ENCODE measurements around the gene TRAPPC6A.
A peak's percentile ranks its signal among the peaks of the same experiment; 100 is the strongest.
"Not testable (repeated sequence)": the region's sequence is repeated elsewhere in the genome, so short reads cannot be mapped to it uniquely, and the experiment has no call there.

The TRAPPC6A gene

GRCh38 chr19:45130888-45131615 is 47.0 kb downstream of the TRAPPC6A start:
- no peak for DNase-seq (ENCODE audit: low read depth in 2 of 2)

GRCh38 chr19:45130236-45130635 is 47.8 kb downstream of the TRAPPC6A start:
- DNase-seq (ENCODE audit: low read depth in 2 of 2), result no peak

GRCh38 chr19:45128806-45129205 is 49.2 kb downstream of the TRAPPC6A start:
- DNase-seq (ENCODE audit: low read depth in 2 of 2), result no peak

GRCh38 chr19:45128146-45128545 is 49.9 kb downstream of the TRAPPC6A start:
- no peak for DNase-seq (ENCODE audit: low read depth in 2 of 2)

- no peak for DNase-seq (ENCODE audit: low read depth in 2 of 2)
These were observed 51.4 kb downstream of the TRAPPC6A start for GRCh38 chr19:45126654-45127053.

GRCh38 chr19:45125975-45126493 is 52.0 kb downstream of the TRAPPC6A start:
- peak; percentile 53 to 63 for DNase-seq (ENCODE audit: low read depth in 2 of 2)

- no peak for DNase-seq (ENCODE audit: low read depth in 2 of 2)
These were observed 52.7 kb downstream of the TRAPPC6A start for GRCh38 chr19:45125360-45125759.

GRCh38 chr19:45124021-45124420 is 54.0 kb downstream of the TRAPPC6A start:
- DNase-seq (ENCODE audit: low read depth in 2 of 2), result no peak

- no peak for DNase-seq (ENCODE audit: low read depth in 2 of 2)
These were observed 54.6 kb downstream of the TRAPPC6A start for GRCh38 chr19:45123440-45123850.

- no peak for DNase-seq (ENCODE audit: low read depth in 2 of 2)
These were observed 55.2 kb downstream of the TRAPPC6A start for GRCh38 chr19:45122832-45123231.

GRCh38 chr19:45121827-45122345 is 56.2 kb downstream of the TRAPPC6A start:
- DNase-seq (ENCODE audit: low read depth in 2 of 2), result no peak

GRCh38 chr19:45119582-45119981 is 58.5 kb downstream of the TRAPPC6A start:
- DNase-seq (ENCODE audit: low read depth in 2 of 2), result no peak

- DNase-seq (ENCODE audit: low read depth in 2 of 2), result not testable (repeated sequence)
These were observed 59.3 kb downstream of the TRAPPC6A start for GRCh38 chr19:45118591-45119355.

- DNase-seq (ENCODE audit: low read depth in 2 of 2), result no peak
These were observed 59.9 kb downstream of the TRAPPC6A start for GRCh38 chr19:45118106-45118505.

GRCh38 chr19:45117671-45118070 is 60.4 kb downstream of the TRAPPC6A start:
- DNase-seq (ENCODE audit: low read depth in 2 of 2), result no peak

- DNase-seq (ENCODE audit: low read depth in 2 of 2), result peak; percentile 70
These were observed 60.9 kb downstream of the TRAPPC6A start for GRCh38 chr19:45117167-45117594.

- DNase-seq (ENCODE audit: low read depth in 2 of 2), result no peak
These were observed 62.0 kb downstream of the TRAPPC6A start for GRCh38 chr19:45115809-45116615.

- DNase-seq (ENCODE audit: low read depth in 2 of 2), result no peak
These were observed 63.9 kb downstream of the TRAPPC6A start for GRCh38 chr19:45114116-45114515.

GRCh38 chr19:45113628-45114027 is 64.4 kb downstream of the TRAPPC6A start:
- no peak for DNase-seq (ENCODE audit: low read depth in 2 of 2)
